HG02870 (cell line): ENCODE data around the gene MFSD8.
"Not testable (repeated sequence)": the region's sequence is repeated elsewhere in the genome, so short reads cannot be mapped to it uniquely, and the experiment has no call there.

Experiments used
- ATAC-seq: cut with Tn5 transposase; IDR thresholded peaks from one replicate; pipeline ENCODE4 v1.9.1; 2021; ENCODE audit warnings: mild to moderate bottlenecking, moderate library complexity; ENCODE audit not compliant: unreplicated experiment

Gene MFSD8

DNA sequence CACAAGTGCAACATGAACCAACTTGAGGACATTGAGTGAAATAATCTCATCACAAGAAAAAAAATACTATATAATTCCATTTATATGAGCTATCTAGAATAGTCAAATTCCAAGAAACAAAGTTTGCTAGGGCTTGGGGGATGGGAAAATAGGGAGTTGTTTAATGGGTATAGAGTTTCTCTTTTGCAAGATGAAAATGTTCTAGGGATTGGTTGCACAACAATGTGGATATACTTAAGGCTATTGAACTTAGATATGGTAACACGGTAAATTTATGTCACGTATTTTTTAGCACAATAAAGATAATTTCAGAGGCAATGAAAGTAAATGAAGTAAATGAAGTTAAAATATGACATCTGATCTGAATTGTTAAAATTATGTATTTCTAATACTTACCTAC lies 7.9 kb downstream of the MFSD8 start:
- ATAC-seq = no peak

- ATAC-seq = no peak
Observed at GRCh38 chr4:127936974-127937373, 28.0 kb downstream of the MFSD8 start.

DNA sequence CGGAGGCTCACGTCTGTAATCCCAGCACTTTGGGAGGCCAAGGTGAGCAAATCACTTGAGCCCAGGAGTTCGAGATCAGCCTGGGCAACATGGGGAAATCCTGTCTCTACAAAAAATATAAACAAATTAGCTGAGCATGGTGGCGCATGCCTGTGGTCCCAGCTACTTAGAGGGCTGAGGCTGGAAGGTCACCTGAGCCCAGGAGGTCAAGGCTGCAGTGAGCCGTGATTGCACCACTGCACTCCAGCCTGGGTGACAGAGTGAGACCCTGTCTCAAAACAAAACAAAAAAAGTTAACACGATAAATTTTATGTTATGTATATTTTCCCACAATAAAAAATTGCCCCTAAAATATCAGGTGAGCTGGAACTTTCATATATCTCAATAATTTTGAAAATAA lies 33.1 kb downstream of the MFSD8 start:
- not testable (repeated sequence) for ATAC-seq

GRCh38 chr4:127930175-127930574 lies 34.8 kb downstream of the MFSD8 start:
- ATAC-seq = no peak

GRCh38 chr4:127925720-127926119 lies 39.3 kb downstream of the MFSD8 start:
- not testable (repeated sequence) for ATAC-seq

GRCh38 chr4:127922226-127922625 lies 42.7 kb downstream of the MFSD8 start:
- ATAC-seq = no peak

GRCh38 chr4:127920521-127920920 lies 44.5 kb downstream of the MFSD8 start:
- ATAC-seq = no peak

DNA sequence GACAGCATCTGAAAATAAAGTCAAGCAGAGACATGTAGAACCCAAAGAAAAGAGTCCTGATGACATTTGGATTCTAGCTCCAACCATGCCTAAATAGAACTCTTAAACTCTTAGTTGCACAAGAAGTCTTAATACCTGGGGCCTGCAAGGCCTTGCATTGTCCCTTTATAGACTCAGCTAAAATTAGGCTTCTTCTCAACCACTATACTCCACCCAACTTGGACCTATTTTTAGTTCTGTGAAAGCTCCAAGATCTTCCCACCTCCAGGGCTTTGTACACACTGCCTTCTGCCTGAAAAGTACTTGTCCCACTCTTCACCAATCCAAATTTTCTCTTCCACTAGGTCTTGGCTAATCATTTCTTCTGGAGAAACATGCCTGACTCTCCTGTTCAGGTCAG lies 47.8 kb downstream of the MFSD8 start:
- ATAC-seq = no peak

- ATAC-seq = no peak
Observed at GRCh38 chr4:127916512-127916911, 48.5 kb downstream of the MFSD8 start.

DNA sequence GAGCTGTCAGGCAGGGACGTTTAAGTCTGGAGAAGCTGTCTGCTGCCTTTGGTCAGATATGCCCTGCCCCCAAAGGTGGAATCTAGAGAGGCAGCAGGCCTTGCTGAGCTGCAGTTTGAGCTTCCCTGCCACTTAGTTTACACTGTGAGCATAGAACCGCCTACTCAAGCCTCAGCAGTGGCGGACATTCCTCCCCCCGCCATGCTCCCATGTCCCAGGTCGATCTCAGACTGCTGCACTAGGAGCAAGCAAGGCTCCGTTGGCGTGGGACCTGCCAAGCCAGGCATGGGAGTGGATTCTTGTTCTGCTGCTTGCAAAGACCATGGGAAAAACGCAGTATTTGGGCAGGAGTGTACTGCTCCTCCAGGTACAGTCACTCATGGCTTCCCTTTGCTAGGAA lies 59.9 kb downstream of the MFSD8 start:
- no peak for ATAC-seq

DNA sequence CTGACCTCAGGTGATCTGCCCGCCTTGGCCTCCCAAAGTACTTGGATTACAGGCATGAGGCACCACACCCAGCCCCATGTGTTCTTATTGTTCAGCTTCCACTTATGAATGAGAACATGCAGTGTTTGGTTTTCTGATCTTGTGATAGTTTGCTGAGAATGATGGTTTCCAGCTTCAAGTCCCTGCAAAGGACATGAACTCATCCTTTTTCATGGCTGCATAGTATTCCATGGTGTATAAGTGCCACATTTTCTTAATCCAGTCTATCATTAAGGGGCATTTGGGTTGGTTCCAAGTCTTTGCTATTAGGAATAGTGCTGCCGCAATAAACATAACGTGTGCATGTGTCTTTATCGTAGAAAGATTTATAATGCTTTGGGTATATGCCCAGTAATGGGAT lies 65.3 kb downstream of the MFSD8 start:
- not testable (repeated sequence) for ATAC-seq

GRCh38 chr4:127896528-127896927 lies 68.4 kb downstream of the MFSD8 start:
- ATAC-seq = no peak

DNA sequence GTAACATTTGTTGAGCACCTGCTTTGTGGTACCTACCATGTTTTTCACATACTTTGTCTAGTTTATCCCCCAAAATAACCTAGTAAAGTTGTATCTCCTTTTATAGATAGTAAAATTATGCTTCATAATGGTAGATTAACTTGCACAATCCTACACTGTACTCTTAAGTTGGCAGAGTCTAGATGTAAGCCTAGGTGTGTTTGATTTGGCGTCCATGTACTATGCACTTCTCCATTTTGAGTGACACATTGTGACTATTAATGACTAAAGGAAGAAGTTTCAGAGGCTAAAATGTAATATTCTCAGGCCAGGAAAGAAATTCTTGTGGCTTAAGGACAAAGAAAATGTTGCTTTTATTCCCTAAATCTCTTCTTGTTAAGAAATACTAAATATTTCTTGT lies 68.9 kb downstream of the MFSD8 start:
- ATAC-seq = no peak

GRCh38 chr4:127889903-127890302 lies 75.1 kb downstream of the MFSD8 start:
- ATAC-seq = no peak

GRCh38 chr4:127888559-127888958 lies 76.4 kb downstream of the MFSD8 start:
- no peak for ATAC-seq

GRCh38 chr4:127881563-127881864 lies 83.5 kb downstream of the MFSD8 start:
- ATAC-seq = peak; percentile 37

DNA sequence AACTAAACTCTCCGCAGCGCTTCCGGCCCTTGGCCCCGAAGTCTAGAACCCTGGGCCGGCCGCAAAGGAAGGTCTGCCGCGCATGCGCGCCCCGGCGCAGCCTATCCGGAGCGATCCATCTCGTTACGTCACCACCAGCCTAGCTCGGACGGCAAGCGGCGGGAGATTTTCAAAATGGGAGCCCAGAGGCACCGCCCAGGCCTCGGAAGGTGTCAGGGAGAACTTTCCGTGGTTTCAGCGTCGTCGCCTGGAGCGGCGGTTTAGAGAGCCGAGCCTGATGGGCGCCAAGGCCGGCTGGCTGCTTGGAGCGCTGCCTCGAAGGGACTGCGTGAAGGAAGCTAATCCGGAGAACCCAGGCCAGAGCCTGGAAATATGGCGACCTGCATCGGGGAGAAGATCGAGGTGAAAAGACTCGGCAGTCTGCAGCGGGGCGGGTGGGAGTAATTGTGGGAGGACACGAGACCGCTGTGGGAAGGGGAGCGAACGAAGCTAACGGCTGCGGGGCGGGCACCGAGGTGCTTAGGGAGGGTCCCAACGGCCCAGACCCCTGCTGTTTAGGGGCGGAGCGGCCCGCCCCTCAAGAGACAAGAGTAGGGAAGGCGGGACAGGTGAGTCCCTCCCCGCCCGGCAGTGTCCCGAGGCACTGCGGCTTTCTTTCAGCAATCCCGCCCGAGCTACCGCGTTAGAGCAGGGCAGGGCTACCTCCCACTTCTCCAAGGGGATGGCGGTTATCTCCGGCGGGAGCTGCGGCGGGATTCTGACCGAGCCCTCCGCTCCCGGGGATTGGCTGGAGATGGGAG lies 84.0 kb downstream of the MFSD8 start, which contains the start of gene PLK4:
TSS of gene PLK4 (plus strand) at position 131 of the 800 bp plus-strand sequence. CDS start at position 373, 242 bp downstream.
- peak; percentile 83 for ATAC-seq

DNA sequence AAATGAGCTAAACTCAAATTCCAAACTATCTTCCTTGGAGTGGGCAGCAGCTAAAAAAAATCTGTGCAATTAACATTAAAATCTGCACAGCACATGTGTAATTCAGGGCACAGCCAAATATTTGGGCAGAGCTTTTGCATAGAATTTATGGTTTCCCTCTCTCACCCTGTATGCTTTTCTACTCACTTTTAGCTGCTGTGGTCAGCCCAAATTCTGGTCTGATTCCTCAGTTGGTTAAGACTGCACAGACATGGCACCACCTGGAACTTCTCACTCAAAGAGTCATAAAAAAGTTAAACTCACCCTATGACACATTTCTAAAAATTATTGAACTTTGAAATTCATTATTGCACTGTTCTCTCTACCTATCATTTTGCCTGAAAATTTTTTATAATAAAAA lies 89.2 kb downstream of the MFSD8 start:
- ATAC-seq = no peak

DNA sequence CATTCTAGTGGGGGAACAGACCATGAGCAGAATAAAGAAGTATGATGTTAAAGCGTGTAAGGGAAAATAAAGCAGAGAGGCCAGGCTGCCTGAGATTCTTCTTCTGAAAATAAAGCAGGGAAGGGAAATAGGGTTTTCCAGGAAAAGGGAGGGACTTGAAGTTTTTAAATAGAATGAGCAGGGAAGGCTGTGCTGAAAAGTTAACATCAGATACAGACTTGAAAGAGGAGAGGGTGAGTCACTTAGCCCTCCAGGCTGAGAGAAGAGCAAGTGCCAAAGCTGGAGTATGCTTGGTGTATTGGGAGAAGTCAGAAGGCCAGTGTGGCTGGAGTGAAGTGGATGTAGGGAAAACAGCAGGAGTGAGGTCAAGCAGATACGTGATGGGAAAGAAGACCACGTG lies 94.3 kb downstream of the MFSD8 start:
- ATAC-seq = no peak

DNA sequence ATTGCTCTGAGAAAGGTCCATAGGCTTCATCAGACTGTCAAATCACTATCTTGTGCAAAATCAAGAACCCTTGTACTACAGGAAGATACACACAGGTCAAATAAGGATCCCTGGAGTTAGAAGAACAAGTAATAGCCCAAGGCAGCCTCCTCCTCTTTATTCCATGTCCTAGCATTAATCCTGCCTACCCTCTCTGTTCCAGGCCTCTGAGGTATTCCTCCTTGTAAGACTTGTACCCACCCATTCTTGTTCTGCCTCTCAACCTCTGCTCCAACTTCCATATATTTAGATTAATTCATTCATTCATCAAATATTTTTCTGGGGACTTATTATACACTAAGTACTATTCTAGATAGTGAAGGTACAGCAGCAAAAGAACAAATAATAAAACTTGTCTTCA lies 94.7 kb downstream of the MFSD8 start:
- no peak for ATAC-seq

- ATAC-seq = no peak
Observed at GRCh38 chr4:127868196-127868595, 96.8 kb downstream of the MFSD8 start.
